HepG2 (cell line): ENCODE measurements around the gene MAEA. TPM values are rescaled to one million over a fixed set of nuclear protein-coding genes. Genes with fewer than 3 reads are reported as not detected.

Experiments
- ATF5 ChIP-seq: sonication (generic); formaldehyde crosslinking; IDR thresholded peaks from 2 replicates; pipeline ENCODE4 v1.4.0; 2020; ENCODE audit warnings: mild to moderate bottlenecking, low read depth, missing genetic modification reagents
- GMEB2 ChIP-seq: IDR thresholded peaks from 2 replicates; pipeline ENCODE4 v1.6.1; 2016; ENCODE audit warnings: missing biosample characterization, missing genetic modification reagents, low read depth
- HBP1 ChIP-seq: IDR thresholded peaks from 2 replicates; pipeline ENCODE4 v1.6.1; 2016; ENCODE audit warnings: low read depth, control low read depth
- HMG20B ChIP-seq: conservative IDR thresholded peaks from 2 replicates; pipeline ENCODE4 v1.6.1; 2016; ENCODE audit warnings: missing genetic modification reagents, missing compliant biosample characterization
- IKZF4 ChIP-seq: sonication (generic); formaldehyde crosslinking; IDR thresholded peaks from 2 replicates; pipeline ENCODE4 v1.5.1; 2020; ENCODE audit warnings: borderline replicate concordance, mild to moderate bottlenecking, low read depth, missing genetic modification reagents; ENCODE audit errors: not compliant biosample characterization
- MED13 ChIP-seq: sonication (generic); formaldehyde crosslinking; IDR thresholded peaks from 2 replicates; pipeline ENCODE4 v1.5.0; 2020; ENCODE audit warnings: missing genetic modification reagents
- MEIS2 ChIP-seq: sonication (generic); formaldehyde crosslinking; IDR thresholded peaks from 2 replicates; pipeline ENCODE4 v1.9.0; 2021; ENCODE audit warnings: mild to moderate bottlenecking, missing genetic modification reagents
- MXD3 ChIP-seq: IDR thresholded peaks from 2 replicates; pipeline ENCODE4 v1.6.1; 2016; ENCODE audit warnings: mild to moderate bottlenecking, missing biosample characterization, missing genetic modification reagents
- ONECUT2 ChIP-seq: sonication (generic); formaldehyde crosslinking; IDR thresholded peaks from 2 replicates; pipeline ENCODE4 v1.4.0; 2020; ENCODE audit warnings: missing genetic modification reagents
- POLR2A ChIP-seq, 2 experiments: IDR thresholded peaks; 2 replicates each; pipeline ENCODE4 v1.6.1; 2011; ENCODE audit warnings: low read depth in 2 of 2, low read length in 2 of 2, mild to moderate bottlenecking in 1 of 2, moderate library complexity in 1 of 2; ENCODE audit not compliant: insufficient read depth in 1 of 2
- POLR2G ChIP-seq: fragments of 200-400 bp; formaldehyde crosslinking; IDR thresholded peaks from 2 replicates; pipeline ENCODE4 v1.6.1; 2018; ENCODE audit warnings: mild to moderate bottlenecking, low read depth, low read length, moderate library complexity
- PTBP1 ChIP-seq: fragments of 200-400 bp; formaldehyde crosslinking; IDR thresholded peaks from 2 replicates; pipeline ENCODE4 v1.6.1; 2018; ENCODE audit warnings: low read length, low read depth; ENCODE audit not compliant: poor library complexity, severe bottlenecking
- SIN3A ChIP-seq: IDR thresholded peaks from 2 replicates; pipeline ENCODE4 v1.6.1; 2011; ENCODE audit warnings: low read depth, mild to moderate bottlenecking, control low read depth, low read length, borderline replicate concordance
- SKI ChIP-seq: fragments of 450-650 bp; IDR thresholded peaks from one replicate; pipeline ENCODE4 v1.6.1; 2018; ENCODE audit warnings: mild to moderate bottlenecking; ENCODE audit not compliant: partially characterized antibody
- SPEN ChIP-seq: sonication (generic); formaldehyde crosslinking; IDR thresholded peaks from 2 replicates; pipeline ENCODE4 v1.5.1; 2020; ENCODE audit warnings: low read depth, mild to moderate bottlenecking, missing genetic modification reagents
- ZFYVE20 ChIP-seq: sonication (generic); formaldehyde crosslinking; IDR thresholded peaks from 2 replicates; pipeline ENCODE4 v1.8.0; 2023; ENCODE audit warnings: low read depth, mild to moderate bottlenecking, moderate library complexity, missing genetic modification reagents, borderline replicate concordance
- ZMYM4 ChIP-seq: sonication (generic); formaldehyde crosslinking; IDR thresholded peaks from 2 replicates; pipeline ENCODE4 v1.8.1; 2023; ENCODE audit warnings: mild to moderate bottlenecking, missing genetic modification reagents
- ZNF33A ChIP-seq: sonication (generic); formaldehyde crosslinking; IDR thresholded peaks from 2 replicates; pipeline ENCODE4 v1.5.1; 2020; ENCODE audit warnings: missing genetic modification reagents, mild to moderate bottlenecking, moderate library complexity, borderline replicate concordance
- ZNF547 ChIP-seq: sonication (generic); formaldehyde crosslinking; IDR thresholded peaks from 2 replicates; pipeline ENCODE4 v1.5.1; 2020; ENCODE audit warnings: mild to moderate bottlenecking, missing genetic modification reagents
- ZNF564 ChIP-seq: sonication (generic); formaldehyde crosslinking; IDR thresholded peaks from 2 replicates; pipeline ENCODE4 v1.8.1; 2023; ENCODE audit warnings: mild to moderate bottlenecking, missing genetic modification reagents
- ZNF576 ChIP-seq: sonication (generic); formaldehyde crosslinking; IDR thresholded peaks from 2 replicates; pipeline ENCODE4 v1.4.0; 2020; ENCODE audit warnings: mild to moderate bottlenecking, missing genetic modification reagents
- ZNF614 ChIP-seq: IDR thresholded peaks from 2 replicates; pipeline ENCODE4 v1.6.1; 2018; ENCODE audit warnings: missing biosample characterization, missing genetic modification reagents, inconsistent platforms, borderline replicate concordance
- ZNF674 ChIP-seq: sonication (generic); formaldehyde crosslinking; IDR thresholded peaks from 2 replicates; pipeline ENCODE4 v1.5.0; 2020; ENCODE audit warnings: low read depth, mild to moderate bottlenecking, missing genetic modification reagents
- ZNF749 ChIP-seq: sonication (generic); formaldehyde crosslinking; IDR thresholded peaks from 2 replicates; pipeline ENCODE4 v1.8.0; 2022; ENCODE audit warnings: mild to moderate bottlenecking, missing genetic modification reagents, moderate library complexity, borderline replicate concordance
- ZSCAN12 ChIP-seq: sonication (generic); formaldehyde crosslinking; IDR thresholded peaks from 2 replicates; pipeline ENCODE4 v1.9.0; 2021; ENCODE audit warnings: mild to moderate bottlenecking, missing genetic modification reagents
- polyA plus RNA-seq, 8 experiments: library from polyadenylated mRNA; depleted of rRNA in 3 of 8; stranded (reverse) in 7 of 8; unstranded in 1 of 8; fragments of >200 nt; fragmentation: Illumina TruSeq in 4 of 8; extraction: Trizol in 4 of 8; gene quantifications; 2 replicates each; pipeline versions ENCODE4 v1.2.1 to v1.2.3, GENCODE V29; 2011 to 2016; ENCODE audit warnings: low read depth in 4 of 8, missing spikeins in 1 of 8, mixed read lengths in 1 of 8; ENCODE audit not compliant: insufficient read depth in 1 of 8
- total RNA-seq, 5 experiments: library from RNA; depleted of rRNA; stranded (reverse); fragments of >200 nt; fragmentation: Illumina TruSeq; extraction: Trizol; gene quantifications; 2 replicates each; pipeline ENCODE4 v1.2.3, GENCODE V29; 2016; ENCODE audit warnings: low read depth in 1 of 5

Gene MAEA
- total and polyA plus RNA-seq, 2 of the 13 experiments (the other 11 are each of a cell fraction or from before 2014, with no cell fraction given) = 52.0 to 57.1 TPM

GRCh38 chr4:1289207-1290164 is at the start of gene MAEA (continued):
- TF ChIP-seq HBP1 (CRISPR knock-in tag) = peak; percentile 26; the same call in 1 of the 2 replicates
- peak; percentile 36 for TF ChIP-seq IKZF4 (CRISPR knock-in tag)
- peak; percentile 32; the same call in 1 of the 2 replicates for TF ChIP-seq ZNF614 (CRISPR knock-in tag)
- TF ChIP-seq ZNF576 (CRISPR knock-in tag) = no peak
- peak; percentile 81 for TF ChIP-seq GMEB2 (CRISPR knock-in tag)
- 0 out of 2 replicates have a peak, but pooled peaks have one; percentile 11 for TF ChIP-seq ZNF564 (CRISPR knock-in tag)
- peak; percentile 69 to 76 for TF ChIP-seq POLR2A (IDR thresholded peaks at IDR 0.05; ENCODE audit: insufficient read depth in 1 of 2, low read depth in 2 of 2, low read length in 2 of 2)
- TF ChIP-seq MED13 (CRISPR knock-in tag) = 0 out of 2 replicates have a peak, but pooled peaks have one; percentile 25
- no peak for TF ChIP-seq PTBP1
- peak; percentile 95 for TF ChIP-seq SIN3A
- no peak for TF ChIP-seq ATF5 (CRISPR knock-in tag)
- TF ChIP-seq ONECUT2 (CRISPR knock-in tag) = no peak
- peak; percentile 84 for TF ChIP-seq POLR2G
- peak; percentile 15; the same call in 1 of the 2 replicates for TF ChIP-seq MEIS2 (CRISPR knock-in tag)
- TF ChIP-seq MXD3 (CRISPR knock-in tag) = peak; percentile 51; the same call in 1 of the 2 replicates
- 0 out of 2 replicates have a peak, but pooled peaks have one; percentile 11 for TF ChIP-seq HMG20B
- TF ChIP-seq ZSCAN12 (CRISPR knock-in tag) = no peak
- TF ChIP-seq ZFYVE20 (CRISPR knock-in tag) = no peak
- peak; percentile 34; the same call in 1 of the 2 replicates for TF ChIP-seq ZNF749 (CRISPR knock-in tag)
- peak; percentile 74 for TF ChIP-seq ZNF547
- TF ChIP-seq ZNF33A = no peak
- TF ChIP-seq ZMYM4 (CRISPR knock-in tag) = peak; percentile 32; the same call in 1 of the 2 replicates
- TF ChIP-seq SKI = no peak
- TF ChIP-seq SPEN (CRISPR knock-in tag) = peak; percentile 64
- TF ChIP-seq ZNF674 (CRISPR knock-in tag) = no peak
